Testis (tissue), 2 donors: ENCODE measurements around the gene AATF.

ENCODE experiments used
- CTCF ChIP-seq, 3 experiments: fragments of 450-650 bp in 2 of 3; fragments of 200-600 bp in 1 of 3; sonication (generic) in 1 of 3; IDR thresholded peaks; one replicate each; pipeline ENCODE4 v1.5.1; 2016 to 2019; ENCODE audit warnings: antibody characterized with exemption in 3 of 3, mild to moderate bottlenecking in 2 of 3, moderate library complexity in 1 of 3
- POLR2A ChIP-seq: fragments of 450-650 bp; IDR thresholded peaks from one replicate; pipeline ENCODE4 v1.6.1; 2017; ENCODE audit warnings: antibody characterized with exemption, mild to moderate bottlenecking, moderate library complexity

GRCh38 chr17:37024181-37024637 lies 75.5 kb downstream of the AATF start:
- no peak for TF ChIP-seq CTCF (IDR thresholded peaks at IDR 0.05)
- TF ChIP-seq POLR2A: no peak
